ENCODE results near the gene MAP3K6.

The MAP3K6 gene

DNA sequence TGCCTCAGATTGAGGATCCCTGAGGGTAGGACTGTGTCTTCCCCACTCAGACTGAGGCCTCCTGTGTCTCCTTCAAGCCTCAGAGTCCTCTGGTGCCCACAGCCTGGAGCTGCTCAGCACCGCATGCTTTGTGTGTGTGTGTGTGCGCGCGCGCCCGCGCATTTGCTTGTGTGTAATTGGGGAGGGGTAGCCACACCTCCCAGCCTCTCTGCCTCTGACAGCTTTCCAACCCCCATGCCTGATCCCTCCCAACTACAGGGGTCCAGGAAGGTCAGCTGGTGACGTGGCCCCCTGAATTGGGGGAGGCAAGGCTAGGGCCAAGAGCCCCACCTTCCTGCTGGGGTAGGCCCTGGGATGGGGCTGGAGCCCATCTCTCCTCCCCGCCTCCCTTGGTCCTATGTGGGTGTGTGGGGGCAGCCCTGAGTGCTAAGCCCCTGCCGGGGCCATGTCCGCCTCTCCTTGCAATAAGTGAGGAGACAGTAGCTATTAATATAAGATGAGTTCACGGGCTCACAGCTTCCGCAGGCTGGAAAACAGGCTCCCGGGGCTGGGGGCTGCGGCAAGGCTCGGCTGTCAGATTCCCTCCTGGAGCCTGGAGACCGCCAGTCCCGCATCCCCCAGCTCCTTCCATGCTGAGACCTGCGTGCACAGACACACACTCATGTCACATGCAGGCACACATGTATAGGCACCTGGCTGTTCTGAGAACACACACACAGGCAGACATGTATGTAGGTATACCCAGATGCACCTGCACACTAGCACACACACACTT lies 32.7 kb upstream of the MAP3K6 start:
- no peak for TF ChIP-seq EZH2 (IDR thresholded peaks at IDR 0.05)
- H3K9ac ChIP-seq (ENCODE audit: insufficient read length): no peak overlapping the region
- no peak overlapping the region for H3K4me3 ChIP-seq
- H3K27ac ChIP-seq: peak overlapping the region; percentile 74
- no peaks in the 10 kb centered on the region for H3K36me3 ChIP-seq (ENCODE audit: insufficient read depth, low read length)
- no peaks in the 10 kb centered on the region for H3K9me3 ChIP-seq (ENCODE audit: low read depth, low read length)
- no peak for DNase-seq (ENCODE audit: low read depth, low spot score)

DNA sequence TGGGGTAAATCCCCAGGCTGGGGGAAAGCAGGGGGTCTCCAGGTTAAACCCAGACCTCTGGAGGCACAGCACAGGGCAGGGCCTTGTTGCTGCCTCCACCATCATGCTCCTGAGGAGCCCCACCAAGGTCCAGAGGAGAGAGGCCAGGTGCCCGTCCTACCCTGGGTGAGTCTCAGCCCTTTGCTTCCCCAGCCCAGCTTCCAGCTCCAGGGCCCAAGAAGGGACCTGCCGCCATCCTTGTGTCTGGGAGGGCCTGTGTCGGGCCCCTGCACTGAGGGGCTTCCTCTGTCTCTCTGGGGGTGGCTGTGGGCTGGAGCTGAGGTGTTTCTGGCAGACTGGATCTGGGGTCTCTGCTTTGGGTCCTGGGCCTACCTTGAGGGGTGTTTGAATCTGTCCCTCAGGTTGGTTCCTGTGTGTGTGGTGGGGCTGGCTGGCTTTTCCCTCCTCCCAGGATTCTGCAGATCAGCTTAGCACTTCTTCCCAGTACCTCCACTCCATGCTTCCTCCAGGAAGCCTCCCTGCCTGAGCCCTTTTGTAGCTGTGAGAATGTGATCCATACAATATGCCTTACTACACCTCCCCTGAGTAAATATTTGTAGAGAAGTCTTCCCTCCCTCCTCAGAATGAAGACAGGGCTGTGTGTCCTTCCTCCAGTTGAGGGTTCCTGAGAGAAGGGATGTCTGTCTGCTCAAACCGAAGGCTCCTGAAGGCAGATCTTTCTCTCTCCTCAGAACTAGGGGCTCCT lies 31.8 kb upstream of the MAP3K6 start:
- TF ChIP-seq FOXP2 (optimal IDR thresholded peaks at IDR 0.05; ENCODE audit: control extremely low read depth, extremely low read length, insufficient read depth) (no peak), EZH2 (IDR thresholded peaks at IDR 0.05) (no peak), POLR2AphosphoS5 (IDR thresholded peaks at IDR 0.05; ENCODE audit: borderline replicate concordance, low read depth, low read length) (no peak)
- DNase-seq (ENCODE audit: low read depth, low spot score): no peak
- H3K9ac ChIP-seq (ENCODE audit: insufficient read length): no peak overlapping the region
- no peaks in the 10 kb centered on the region for H3K9me3 ChIP-seq (ENCODE audit: low read depth, low read length)
- no peak overlapping the region for H3K4me3 ChIP-seq
- H3K36me3 ChIP-seq (ENCODE audit: insufficient read depth, low read length): no peaks in the 10 kb centered on the region
- H3K27ac ChIP-seq: peak overlapping the region; percentile 74

DNA sequence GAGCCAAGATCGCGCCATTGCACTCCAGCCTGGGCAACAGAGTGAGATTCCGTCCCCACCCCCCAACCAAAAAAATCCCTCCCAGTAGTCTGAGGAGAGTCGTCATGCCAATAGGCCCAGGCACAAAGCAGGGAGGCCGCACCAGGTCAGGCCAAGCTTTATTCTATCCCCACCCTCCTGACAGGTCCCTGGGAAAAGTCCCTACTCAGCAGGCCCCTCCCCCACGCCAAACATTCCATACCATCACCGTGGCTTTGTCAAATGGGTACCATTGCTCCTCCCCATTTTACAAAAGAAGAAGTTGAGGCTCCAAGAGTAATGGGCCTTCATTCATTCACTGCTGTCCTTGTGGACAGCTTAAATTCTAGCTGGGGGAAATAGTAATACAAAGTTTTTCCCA lies 31.0 kb upstream of the MAP3K6 start:
- no peaks in the 10 kb centered on the region for H3K9me3 ChIP-seq (ENCODE audit: low read depth, low read length)
- TF ChIP-seq EZH2 (IDR thresholded peaks at IDR 0.05) (no peak), POLR2AphosphoS5 (IDR thresholded peaks at IDR 0.05; ENCODE audit: borderline replicate concordance, low read depth, low read length) (no peak), FOXP2 (optimal IDR thresholded peaks at IDR 0.05; ENCODE audit: control extremely low read depth, extremely low read length, insufficient read depth) (no peak)
- H3K4me3 ChIP-seq: no peak overlapping the region
- H3K36me3 ChIP-seq (ENCODE audit: insufficient read depth, low read length): no peaks in the 10 kb centered on the region
- no peak overlapping the region for H3K9ac ChIP-seq (ENCODE audit: insufficient read length)
- DNase-seq (ENCODE audit: low read depth, low spot score): no peak
- H3K27ac ChIP-seq: no peak overlapping the region

DNA sequence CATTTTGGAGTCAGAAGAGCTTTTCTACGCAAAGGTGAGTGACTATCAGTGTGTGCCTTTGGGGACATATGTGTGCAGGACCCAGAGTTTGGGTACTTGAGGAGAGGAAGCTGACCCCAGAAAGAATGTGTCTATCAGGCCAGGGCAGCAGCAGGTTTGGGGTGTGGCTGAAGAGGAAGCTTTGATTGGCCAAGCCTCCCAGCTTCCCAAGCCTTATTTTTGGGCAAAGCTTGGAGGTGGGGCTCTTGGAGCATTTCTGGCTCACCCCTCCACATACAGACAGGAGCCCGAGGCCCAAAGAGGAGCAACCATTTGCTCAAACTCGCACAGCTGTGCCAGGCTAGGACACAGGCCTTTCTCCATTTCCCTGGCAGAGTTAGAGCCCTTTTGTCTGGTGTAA lies 30.3 kb upstream of the MAP3K6 start:
- Histone ChIP-seq H3K9me3 (ENCODE audit: low read depth, low read length) (no peaks in the 10 kb centered on the region), H3K4me3 (no peak overlapping the region), H3K27ac (no peak overlapping the region), H3K36me3 (ENCODE audit: insufficient read depth, low read length) (no peaks in the 10 kb centered on the region), H3K9ac (ENCODE audit: insufficient read length) (no peak overlapping the region)
- TF ChIP-seq EZH2 (IDR thresholded peaks at IDR 0.05) (no peak), POLR2AphosphoS5 (IDR thresholded peaks at IDR 0.05; ENCODE audit: borderline replicate concordance, low read depth, low read length) (no peak), FOXP2 (optimal IDR thresholded peaks at IDR 0.05; ENCODE audit: control extremely low read depth, extremely low read length, insufficient read depth) (no peak)
- no peak for DNase-seq (ENCODE audit: low read depth, low spot score)

DNA sequence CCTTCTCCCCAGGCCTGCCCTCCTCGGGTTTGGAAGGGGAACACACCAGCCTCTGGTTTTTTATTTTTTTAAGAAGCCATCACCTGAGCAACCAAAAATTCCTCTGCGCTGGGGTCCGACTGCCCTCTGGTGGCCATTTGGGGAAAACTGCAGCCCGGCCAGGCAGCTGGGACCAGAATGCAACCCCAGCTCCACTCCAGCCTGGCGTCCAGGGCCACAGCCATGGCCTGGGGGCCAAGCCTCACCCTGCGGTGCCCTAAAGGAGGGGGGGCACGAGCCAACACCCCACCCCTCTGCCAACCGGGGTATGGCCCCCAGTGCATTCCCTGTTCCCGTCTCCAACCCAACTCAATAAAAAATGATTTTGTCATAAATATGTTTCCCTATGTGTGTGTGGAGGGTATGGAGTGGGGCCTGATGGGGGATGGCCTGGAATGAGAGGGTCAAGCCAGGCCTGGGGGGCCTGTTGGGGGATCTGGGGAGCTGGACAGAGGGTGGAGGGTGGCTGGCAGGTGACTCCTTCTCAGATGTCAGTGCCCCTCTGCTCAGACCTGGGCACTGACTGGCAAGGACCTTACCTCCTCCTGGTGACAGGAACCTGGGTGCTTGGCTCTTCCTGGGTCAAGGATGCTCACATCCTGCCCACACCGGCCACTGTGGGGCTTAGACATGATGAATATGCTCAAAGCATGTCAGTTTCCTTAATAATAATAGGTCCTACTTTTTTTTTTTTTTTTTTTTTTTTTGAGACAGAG lies 28.9 kb upstream of the MAP3K6 start:
- no peak overlapping the region for H3K9ac ChIP-seq (ENCODE audit: insufficient read length)
- H3K4me3 ChIP-seq: no peak overlapping the region
- H3K27ac ChIP-seq: no peak overlapping the region
- H3K36me3 ChIP-seq (ENCODE audit: insufficient read depth, low read length): no peaks in the 10 kb centered on the region
- no peaks in the 10 kb centered on the region for H3K9me3 ChIP-seq (ENCODE audit: low read depth, low read length)
- no peak for TF ChIP-seq EZH2 (IDR thresholded peaks at IDR 0.05)
- TF ChIP-seq POLR2AphosphoS5 (IDR thresholded peaks at IDR 0.05; ENCODE audit: borderline replicate concordance, low read depth, low read length): no peak
- TF ChIP-seq FOXP2 (optimal IDR thresholded peaks at IDR 0.05; ENCODE audit: control extremely low read depth, extremely low read length, insufficient read depth): no peak
- no peak for DNase-seq (ENCODE audit: low read depth, low spot score)

DNA sequence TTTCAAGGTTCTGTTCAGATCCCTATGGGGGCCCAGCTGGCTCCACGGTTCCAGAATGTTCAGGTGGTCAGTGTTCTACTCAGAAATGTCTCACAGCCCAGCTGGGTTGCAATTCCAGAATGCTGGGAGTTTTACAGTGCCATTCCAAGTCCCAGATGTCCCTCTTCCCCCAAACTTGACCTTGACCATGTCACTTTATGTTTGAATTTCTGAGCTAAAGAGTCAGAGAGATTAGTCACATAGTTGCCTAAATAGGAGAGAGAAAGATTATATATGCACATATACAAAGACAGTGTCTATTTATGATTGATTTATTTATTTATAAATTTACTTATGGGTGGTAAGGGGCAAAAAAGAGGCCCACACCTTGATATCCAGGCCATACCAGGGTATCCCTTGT lies 28.2 kb upstream of the MAP3K6 start:
- no peak overlapping the region for H3K4me3 ChIP-seq
- DNase-seq (ENCODE audit: low read depth, low spot score): no peak
- H3K9ac ChIP-seq (ENCODE audit: insufficient read length): no peak overlapping the region
- H3K27ac ChIP-seq: no peak overlapping the region
- no peaks in the 10 kb centered on the region for H3K36me3 ChIP-seq (ENCODE audit: insufficient read depth, low read length)
- H3K9me3 ChIP-seq (ENCODE audit: low read depth, low read length): no peaks in the 10 kb centered on the region
- no peak for TF ChIP-seq EZH2 (IDR thresholded peaks at IDR 0.05)

DNA sequence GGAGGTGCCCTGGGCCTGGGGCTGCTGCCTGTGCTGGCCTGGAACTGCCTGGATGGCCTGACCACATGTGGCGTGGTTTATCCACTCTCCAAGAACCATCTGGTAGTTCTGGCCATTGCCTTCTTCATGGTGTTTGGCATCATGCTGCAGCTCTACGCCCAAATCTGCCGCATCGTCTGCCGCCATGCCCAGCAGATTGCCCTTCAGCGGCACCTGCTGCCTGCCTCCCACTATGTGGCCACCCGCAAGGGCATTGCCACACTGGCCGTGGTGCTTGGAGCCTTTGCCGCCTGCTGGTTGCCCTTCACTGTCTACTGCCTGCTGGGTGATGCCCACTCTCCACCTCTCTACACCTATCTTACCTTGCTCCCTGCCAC lies 27.5 kb upstream of the MAP3K6 start:
- no peak for DNase-seq (ENCODE audit: low read depth, low spot score)
- TF ChIP-seq POLR2AphosphoS5 (IDR thresholded peaks at IDR 0.05; ENCODE audit: borderline replicate concordance, low read depth, low read length): no peak
- TF ChIP-seq FOXP2 (optimal IDR thresholded peaks at IDR 0.05; ENCODE audit: control extremely low read depth, extremely low read length, insufficient read depth): no peak
- no peak for TF ChIP-seq EZH2 (IDR thresholded peaks at IDR 0.05)

DNA sequence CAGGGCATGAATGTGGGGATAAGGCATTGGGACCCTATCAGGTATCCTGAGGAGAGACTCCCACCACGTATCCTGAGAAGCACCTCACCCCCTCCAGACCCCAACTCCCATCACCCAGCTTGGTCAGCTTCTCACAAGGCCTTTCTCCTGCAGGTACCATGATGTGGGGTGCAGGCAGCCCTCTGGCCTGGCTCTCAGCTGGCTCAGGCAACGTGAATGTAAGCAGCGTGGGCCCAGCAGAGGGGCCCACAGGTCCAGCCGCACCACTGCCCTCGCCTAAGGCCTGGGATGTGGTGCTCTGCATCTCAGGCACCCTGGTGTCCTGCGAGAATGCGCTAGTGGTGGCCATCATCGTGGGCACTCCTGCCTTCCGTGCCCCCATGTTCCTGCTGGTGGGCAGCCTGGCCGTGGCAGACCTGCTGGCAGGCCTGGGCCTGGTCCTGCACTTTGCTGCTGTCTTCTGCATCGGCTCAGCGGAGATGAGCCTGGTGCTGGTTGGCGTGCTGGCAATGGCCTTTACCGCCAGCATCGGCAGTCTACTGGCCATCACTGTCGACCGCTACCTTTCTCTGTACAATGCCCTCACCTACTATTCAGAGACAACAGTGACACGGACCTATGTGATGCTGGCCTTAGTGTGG lies 27.0 kb upstream of the MAP3K6 start:
- Histone ChIP-seq H3K9ac (ENCODE audit: insufficient read length) (no peak overlapping the region), H3K9me3 (ENCODE audit: low read depth, low read length) (no peaks in the 10 kb centered on the region), H3K27ac (no peak overlapping the region), H3K36me3 (ENCODE audit: insufficient read depth, low read length) (no peaks in the 10 kb centered on the region), H3K4me3 (no peak overlapping the region)
- DNase-seq (ENCODE audit: low read depth, low spot score): no peak
- TF ChIP-seq EZH2 (IDR thresholded peaks at IDR 0.05): no peak
- no peak for TF ChIP-seq FOXP2 (optimal IDR thresholded peaks at IDR 0.05; ENCODE audit: control extremely low read depth, extremely low read length, insufficient read depth)
- TF ChIP-seq POLR2AphosphoS5 (IDR thresholded peaks at IDR 0.05; ENCODE audit: borderline replicate concordance, low read depth, low read length): no peak

More for the DNA sequence above, 27.5 kb upstream of the MAP3K6 start:
- H3K9ac ChIP-seq (ENCODE audit: insufficient read length): no peak overlapping the region
- H3K9me3 ChIP-seq (ENCODE audit: low read depth, low read length): no peaks in the 10 kb centered on the region
- H3K4me3 ChIP-seq: no peak overlapping the region
- H3K27ac ChIP-seq: no peak overlapping the region
- no peaks in the 10 kb centered on the region for H3K36me3 ChIP-seq (ENCODE audit: insufficient read depth, low read length)
